Mesenchymal stem cell (in vitro differentiated cells and primary cell): ENCODE measurements around the gene AMACR.
A peak's percentile ranks its signal among the peaks of the same experiment; 100 is the strongest.

Experiments
- DNase-seq: peaks from one replicate; pipeline ENCODE4 v3.0.0-alpha.2; 2013
- H2AFZ ChIP-seq: one replicate; pipeline ENCODE4 v1.6.1; 2013; ENCODE audit warnings: low read depth, mild to moderate bottlenecking, control low read depth, inconsistent platforms, low read length, moderate library complexity
- H2AK5ac ChIP-seq: 2 replicates; pipeline ENCODE4 v1.6.1; 2013; ENCODE audit warnings: low read length, moderate library complexity, mild to moderate bottlenecking, inconsistent platforms; ENCODE audit not compliant: severe bottlenecking
- H2BK120ac ChIP-seq: one replicate; pipeline ENCODE4 v1.6.1; 2013; ENCODE audit warnings: low read depth, mild to moderate bottlenecking, inconsistent platforms, low read length, moderate library complexity
- H2BK12ac ChIP-seq, 2 experiments: one replicate each; pipeline ENCODE4 v1.6.1; 2013; ENCODE audit warnings: inconsistent platforms in 2 of 2, low read length in 2 of 2, mild to moderate bottlenecking in 2 of 2, moderate library complexity in 2 of 2, control low read depth in 1 of 2
- H2BK15ac ChIP-seq: one replicate; pipeline ENCODE4 v1.6.1; 2013; ENCODE audit warnings: mild to moderate bottlenecking, low read depth, inconsistent platforms; ENCODE audit not compliant: poor library complexity, severe bottlenecking
- H2BK5ac ChIP-seq: 2 replicates; pipeline ENCODE4 v1.6.1; 2013; ENCODE audit warnings: low read depth, mild to moderate bottlenecking, low read length, control low read depth, inconsistent platforms; ENCODE audit not compliant: poor library complexity, severe bottlenecking
- H3K14ac ChIP-seq, 2 experiments: one replicate each; pipeline ENCODE4 v1.6.1; 2013; ENCODE audit warnings: inconsistent platforms in 2 of 2, low read length in 2 of 2, control low read depth in 1 of 2, mild to moderate bottlenecking in 1 of 2, moderate library complexity in 1 of 2
- H3K18ac ChIP-seq, 2 experiments: one replicate each; pipeline ENCODE4 v1.6.1; 2013; ENCODE audit warnings: inconsistent platforms in 2 of 2, low read length in 2 of 2, control low read depth in 1 of 2, low read depth in 1 of 2, mild to moderate bottlenecking in 1 of 2
- H3K23ac ChIP-seq, 2 experiments: one replicate each; pipeline ENCODE4 v1.6.1; 2013; ENCODE audit warnings: inconsistent platforms in 2 of 2, low read length in 2 of 2, mild to moderate bottlenecking in 2 of 2, moderate library complexity in 2 of 2, control low read depth in 1 of 2
- H3K27ac ChIP-seq: 2 replicates; pipeline ENCODE4 v1.5.1; 2013; ENCODE audit warnings: mild to moderate bottlenecking, moderate library complexity, low read length, control low read depth, inconsistent platforms; ENCODE audit not compliant: poor library complexity, severe bottlenecking
- H3K27me3 ChIP-seq, 2 experiments: 2 replicates each; pipeline versions ENCODE4 v1.6.1 to v1.7.0; 2013; ENCODE audit warnings: low read length in 2 of 2, mild to moderate bottlenecking in 2 of 2, moderate library complexity in 2 of 2, control low read depth in 1 of 2, inconsistent platforms in 1 of 2; ENCODE audit not compliant: control insufficient read depth in 1 of 2, insufficient read depth in 1 of 2
- H3K36me3 ChIP-seq, 2 experiments: 2 replicates each; pipeline versions ENCODE4 v1.6.1 to v1.7.0; 2013; ENCODE audit warnings: low read length in 2 of 2, control low read depth in 1 of 2, inconsistent platforms in 1 of 2, low read depth in 1 of 2, mild to moderate bottlenecking in 1 of 2; ENCODE audit not compliant: insufficient read depth in 2 of 2, control insufficient read depth in 1 of 2
- H3K4ac ChIP-seq, 2 experiments: one replicate each; pipeline ENCODE4 v1.6.1; 2013; ENCODE audit warnings: inconsistent platforms in 2 of 2, low read length in 2 of 2, mild to moderate bottlenecking in 2 of 2, moderate library complexity in 2 of 2, control low read depth in 1 of 2, low read depth in 1 of 2
- H3K4me1 ChIP-seq: 2 replicates; pipeline ENCODE4 v1.6.1; 2013; ENCODE audit warnings: low read depth, low read length, control low read depth; ENCODE audit not compliant: control insufficient read depth, insufficient read depth
- H3K4me2 ChIP-seq: 2 replicates; pipeline ENCODE4 v1.6.1; 2013; ENCODE audit warnings: low read length, mild to moderate bottlenecking, inconsistent platforms; ENCODE audit not compliant: poor library complexity, severe bottlenecking
- H3K4me3 ChIP-seq, 2 experiments: 2 replicates each; pipeline versions ENCODE4 v1.5.1 to v1.7.0; 2013; ENCODE audit warnings: low read length in 2 of 2, mild to moderate bottlenecking in 2 of 2, control low read depth in 1 of 2, low read depth in 1 of 2; ENCODE audit not compliant: insufficient read depth in 1 of 2
- H3K79me1 ChIP-seq: replicated peaks from 2 replicates; pipeline ENCODE4 v1.6.1; 2013; ENCODE audit warnings: mild to moderate bottlenecking, control low read depth, low read length, inconsistent platforms; ENCODE audit not compliant: poor library complexity, severe bottlenecking
- H3K9ac ChIP-seq: 2 replicates; pipeline ENCODE4 v1.7.0; 2013; ENCODE audit warnings: mild to moderate bottlenecking, low read length, moderate library complexity
- H3K9me3 ChIP-seq: 2 replicates; pipeline ENCODE4 v1.7.0; 2013; ENCODE audit warnings: mild to moderate bottlenecking, low read length; ENCODE audit not compliant: control insufficient read depth
- H4K8ac ChIP-seq: one replicate; pipeline ENCODE4 v1.6.1; 2013; ENCODE audit warnings: inconsistent platforms, mild to moderate bottlenecking, low read length, moderate library complexity
- H4K91ac ChIP-seq: one replicate; pipeline ENCODE4 v1.6.1; 2013; ENCODE audit warnings: mild to moderate bottlenecking, low read length, inconsistent platforms
- WGBS: methylation state at CpG from one replicate; pipeline ENCODE4 v1.1.7; 2013; ENCODE audit warnings: mixed read lengths; 5-methylcytosine and 5-hydroxymethylcytosine counted together

The AMACR gene

GRCh38 chr5:34009610-34010009 lies 1.8 kb upstream of the AMACR start:
- Histone ChIP-seq H3K4me1 (peaks cover 3% of the 10 kb centered on the region), H4K91ac (no peak overlapping the region), H3K27ac (no peak overlapping the region), H3K18ac (no peak overlapping the region), H3K79me1 (peaks cover 2% of the 10 kb centered on the region), H2BK5ac (no peak overlapping the region), H3K9ac (no peak overlapping the region), H2BK15ac (no peak overlapping the region), H3K27me3 (no peaks in the 10 kb centered on the region), H2BK120ac (no peak overlapping the region), H3K4me3 (no peak overlapping the region), H3K4ac (no peak overlapping the region), H3K23ac (no peak overlapping the region), H3K9me3 (no peaks in the 10 kb centered on the region), H2BK12ac (no peak overlapping the region), H2AFZ (no peak overlapping the region), H2AK5ac (no peak overlapping the region), H3K14ac (no peak overlapping the region), H4K8ac (no peak overlapping the region), H3K36me3 (peaks cover 0 to 11% of the 10 kb centered on the region in 2 experiments), H3K4me2 (no peak overlapping the region)
- DNase-seq = no peak
- WGBS = 100% methylated on average over 1 of the region's 1 CpG

- H3K79me1 ChIP-seq = peaks cover 2% of the 10 kb centered on the region
- peak overlapping the region; percentile 92 for H3K27ac ChIP-seq
- H3K18ac ChIP-seq = no peak overlapping the region
- peak overlapping the region in 1 of 2 experiments; percentile 83 for H3K4me3 ChIP-seq
- H2BK12ac ChIP-seq = no peak overlapping the region
- DNase-seq = no peak
- H3K9me3 ChIP-seq = no peaks in the 10 kb centered on the region
- H2AFZ ChIP-seq = no peak overlapping the region
- H3K4me2 ChIP-seq = no peak overlapping the region
- H3K4ac ChIP-seq = no peak overlapping the region
- no peak overlapping the region for H2BK120ac ChIP-seq
- H3K36me3 ChIP-seq = peaks cover under 1 to 19% of the 10 kb centered on the region in 2 experiments
- WGBS = 71% methylated on average over 1 of the region's 1 CpG
- no peak overlapping the region for H4K8ac ChIP-seq
- no peak overlapping the region for H2BK15ac ChIP-seq
- no peaks in the 10 kb centered on the region for H3K27me3 ChIP-seq
- peaks cover 5% of the 10 kb centered on the region for H3K4me1 ChIP-seq
- H2BK5ac ChIP-seq = no peak overlapping the region
- no peak overlapping the region for H3K14ac ChIP-seq
- no peak overlapping the region for H2AK5ac ChIP-seq
- H3K23ac ChIP-seq = no peak overlapping the region
- peak overlapping the region; percentile 95 for H3K9ac ChIP-seq
- no peak overlapping the region for H4K91ac ChIP-seq
Measured at GRCh38 chr5:34008802-34009201, 952 bp upstream of the AMACR start.

GRCh38 chr5:34007201-34007620 lies 639 bp downstream of the AMACR start:
- 35% methylated on average over 7 of the region's 11 CpGs for WGBS
- H4K91ac ChIP-seq = no peak overlapping the region
- peak overlapping the region in 1 of 2 experiments; percentile 87 for H3K4ac ChIP-seq
- H2BK15ac ChIP-seq = no peak overlapping the region
- H2AK5ac ChIP-seq = no peak overlapping the region
- H3K36me3 ChIP-seq = peaks cover 9 to 35% of the 10 kb centered on the region in 2 experiments
- peak overlapping the region in 1 of 2 experiments; percentile 93 for H3K14ac ChIP-seq
- H3K18ac ChIP-seq = peak overlapping the region; percentile 45 to 97
- no peak overlapping the region for H2BK12ac ChIP-seq
- H3K9me3 ChIP-seq = no peaks in the 10 kb centered on the region
- H3K4me3 ChIP-seq = peak overlapping the region; percentile 71 to 83
- no peak for DNase-seq
- peak overlapping the region in 1 of 2 experiments; percentile 18 for H3K23ac ChIP-seq
- peak overlapping the region; percentile 94 for H3K27ac ChIP-seq
- H3K9ac ChIP-seq = peak overlapping the region; percentile 95
- H3K4me2 ChIP-seq = peak overlapping the region; percentile 75
- H4K8ac ChIP-seq = peak overlapping the region; percentile 70
- H2AFZ ChIP-seq = peak overlapping the region; percentile 53
- peak overlapping the region; percentile 83 for H2BK5ac ChIP-seq
- peaks cover 9% of the 10 kb centered on the region for H3K4me1 ChIP-seq
- no peaks in the 10 kb centered on the region for H3K27me3 ChIP-seq
- H2BK120ac ChIP-seq = no peak overlapping the region
- peaks cover 10% of the 10 kb centered on the region for H3K79me1 ChIP-seq

GRCh38 chr5:34005681-34006080 lies 2.2 kb downstream of the AMACR start:
- H2BK15ac ChIP-seq = no peak overlapping the region
- no peaks in the 10 kb centered on the region for H3K27me3 ChIP-seq
- WGBS = 95% methylated on average over 3 of the region's 4 CpGs
- peak overlapping the region; percentile 95 for H3K9ac ChIP-seq
- no peak overlapping the region for H2AFZ ChIP-seq
- H3K4me1 ChIP-seq = peaks cover 11% of the 10 kb centered on the region
- no peak overlapping the region for H3K4ac ChIP-seq
- H3K23ac ChIP-seq = no peak overlapping the region
- H2AK5ac ChIP-seq = peak overlapping the region; percentile 75
- H3K14ac ChIP-seq = no peak overlapping the region
- H3K4me2 ChIP-seq = no peak overlapping the region
- H3K79me1 ChIP-seq = peaks cover 10% of the 10 kb centered on the region
- no peaks in the 10 kb centered on the region for H3K9me3 ChIP-seq
- DNase-seq = no peak
- no peak overlapping the region for H4K91ac ChIP-seq
- H2BK5ac ChIP-seq = no peak overlapping the region
- peak overlapping the region in 1 of 2 experiments; percentile 83 for H3K4me3 ChIP-seq
- H4K8ac ChIP-seq = no peak overlapping the region
- peaks cover 9 to 47% of the 10 kb centered on the region in 2 experiments for H3K36me3 ChIP-seq
- H3K18ac ChIP-seq = no peak overlapping the region
- H2BK120ac ChIP-seq = no peak overlapping the region
- H3K27ac ChIP-seq = no peak overlapping the region
- no peak overlapping the region for H2BK12ac ChIP-seq
